GM18907 (cell line): ENCODE results near the gene SLC11A1.
A peak's percentile ranks its signal among the peaks of the same experiment; 100 is the strongest.

Source experiments
- ATAC-seq: cut with Tn5 transposase; IDR thresholded peaks from one replicate; pipeline ENCODE4 v1.9.1; 2021; ENCODE audit warnings: mild to moderate bottlenecking, moderate library complexity; ENCODE audit not compliant: unreplicated experiment

Gene SLC11A1

GRCh38 chr2:218403810-218404209 is 21.7 kb downstream of the SLC11A1 start:
- no peak for ATAC-seq

GRCh38 chr2:218404351-218405085 is 22.4 kb downstream of the SLC11A1 start:
- ATAC-seq: no peak

GRCh38 chr2:218405086-218405745 is 23.1 kb downstream of the SLC11A1 start:
- no peak for ATAC-seq

GRCh38 chr2:218405746-218406208 is 23.7 kb downstream of the SLC11A1 start:
- ATAC-seq: peak; percentile 20

- peak; percentile 80 for ATAC-seq
These were observed 24.3 kb downstream of the SLC11A1 start for GRCh38 chr2:218406209-218406948.

GRCh38 chr2:218406949-218407618 is 25.0 kb downstream of the SLC11A1 start:
- peak; percentile 14 for ATAC-seq

- no peak for ATAC-seq
These were observed 25.6 kb downstream of the SLC11A1 start for GRCh38 chr2:218407717-218408116.

GRCh38 chr2:218418321-218418716 is 36.2 kb downstream of the SLC11A1 start:
- ATAC-seq: no peak

- no peak for ATAC-seq
These were observed 36.8 kb downstream of the SLC11A1 start, which contains the start of gene VIL1 for GRCh38 chr2:218418717-218419458. Gene VIL1 (plus strand): TSS chr2:218419123. CDS start chr2:218423779, 4,656 bp downstream.

GRCh38 chr2:218419630-218420216 is 37.6 kb downstream of the SLC11A1 start:
- ATAC-seq: no peak

- no peak for ATAC-seq
These were observed 39.0 kb downstream of the SLC11A1 start for GRCh38 chr2:218421027-218421426.

- ATAC-seq: no peak
These were observed 40.5 kb downstream of the SLC11A1 start for GRCh38 chr2:218422403-218423086.

- ATAC-seq: no peak
These were observed 41.5 kb downstream of the SLC11A1 start for GRCh38 chr2:218423584-218423983.

GRCh38 chr2:218425531-218425930 is 43.5 kb downstream of the SLC11A1 start:
- no peak for ATAC-seq

- ATAC-seq: no peak
These were observed 45.7 kb downstream of the SLC11A1 start for GRCh38 chr2:218427741-218428140.

- ATAC-seq: no peak
These were observed 46.9 kb downstream of the SLC11A1 start for GRCh38 chr2:218428846-218429558.

- ATAC-seq: no peak
These were observed 48.0 kb downstream of the SLC11A1 start for GRCh38 chr2:218429911-218430692.

GRCh38 chr2:218430721-218431120 is 48.6 kb downstream of the SLC11A1 start:
- no peak for ATAC-seq
